Femur (tissue), 1 donor: Measurements from ENCODE around the gene PIP5K1B.
"Not testable (repeated sequence)": the region's sequence is repeated elsewhere in the genome, so short reads cannot be mapped to it uniquely, and the experiment has no call there.

Source experiments
- DNase-seq: peaks from one replicate; pipeline ENCODE4 v3.0.0-alpha.2; 2017

Gene PIP5K1B

DNA sequence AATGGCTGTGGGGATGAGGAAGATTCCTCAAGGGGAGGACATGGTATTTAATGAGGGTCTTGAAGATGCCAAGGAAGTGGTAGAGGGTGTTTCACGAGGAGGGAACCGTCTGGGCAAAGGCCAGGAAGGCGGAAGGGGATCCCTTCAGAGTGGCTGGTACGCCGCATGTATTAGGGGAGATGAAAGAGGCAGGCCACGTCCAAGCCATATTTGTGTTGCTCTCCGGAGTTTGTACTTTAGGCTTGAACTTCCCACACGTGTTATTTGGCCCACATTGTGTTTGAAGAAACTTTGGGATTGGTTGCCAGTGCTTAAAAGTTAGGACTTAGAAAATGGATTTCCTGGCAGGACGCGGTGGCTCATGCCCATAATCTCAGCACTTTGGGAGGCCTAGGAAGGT lies 331.8 kb downstream of the PIP5K1B start:
- no peak for DNase-seq

DNA sequence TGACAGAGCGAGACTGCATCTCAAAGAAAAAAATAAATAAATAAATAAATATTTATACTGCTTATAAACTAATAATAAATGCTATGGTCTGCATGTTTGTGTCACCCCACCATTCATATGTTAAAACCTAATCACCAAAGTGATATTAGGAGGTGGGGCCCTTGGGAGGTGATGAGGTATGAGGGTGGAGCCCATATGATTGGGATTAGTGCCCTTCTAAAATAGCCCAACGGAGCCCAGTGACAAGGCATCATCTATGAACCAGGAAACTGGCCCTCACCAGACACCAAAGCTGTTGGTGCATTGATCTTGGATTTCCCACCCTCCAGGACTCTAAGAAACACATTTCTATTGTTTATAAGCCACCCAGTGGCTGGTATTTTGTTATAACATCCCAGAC lies 335.6 kb downstream of the PIP5K1B start:
- no peak for DNase-seq

GRCh38 chr9:69044240-69045219 lies 339.5 kb downstream of the PIP5K1B start:
- DNase-seq = no peak

DNA sequence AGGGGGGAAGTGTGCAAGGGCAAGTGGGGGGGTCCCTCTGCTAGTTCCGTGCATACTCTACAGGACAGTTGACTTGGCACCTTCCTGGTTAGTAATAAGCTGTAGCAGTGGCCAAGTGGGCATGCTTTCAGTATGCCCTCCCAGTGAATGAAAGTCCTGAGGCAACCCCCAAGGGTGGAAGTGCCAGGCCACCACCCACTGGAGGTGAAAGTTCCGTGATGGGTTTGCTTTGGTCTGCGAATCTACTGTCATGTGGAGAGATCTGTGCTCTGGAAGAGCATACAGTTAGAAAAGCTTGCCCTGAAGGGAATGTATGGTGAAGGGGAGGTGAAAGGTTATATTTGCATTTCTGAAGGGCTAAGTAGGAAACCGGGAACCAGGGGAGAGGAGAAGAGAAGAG lies 340.8 kb downstream of the PIP5K1B start:
- no peak for DNase-seq

GRCh38 chr9:69046723-69047122 lies 341.7 kb downstream of the PIP5K1B start:
- no peak for DNase-seq

GRCh38 chr9:69047371-69047770 lies 342.3 kb downstream of the PIP5K1B start:
- DNase-seq = peak; percentile 35

- no peak for DNase-seq
Measured at GRCh38 chr9:69049094-69049493, 344.1 kb downstream of the PIP5K1B start.

DNA sequence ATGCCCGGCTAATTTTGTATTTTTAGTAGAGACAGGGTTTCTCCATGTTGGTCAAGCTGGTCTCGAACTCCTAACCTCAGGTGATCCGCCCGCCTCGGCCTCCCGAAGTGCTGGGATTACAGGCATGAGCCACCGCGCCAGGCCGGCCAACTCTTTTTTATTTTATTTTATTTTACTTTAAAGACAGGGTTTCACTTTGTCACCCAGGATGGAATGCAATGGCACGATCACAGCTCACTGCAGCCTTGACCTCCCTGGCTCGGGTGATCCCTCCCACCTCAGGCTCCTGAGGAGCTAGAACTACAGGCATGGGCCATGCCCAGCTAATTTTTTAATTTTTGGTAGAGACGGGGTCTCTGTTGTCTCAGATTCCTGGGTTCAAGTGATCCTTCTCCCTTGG lies 345.9 kb downstream of the PIP5K1B start:
- not testable (repeated sequence) for DNase-seq

DNA sequence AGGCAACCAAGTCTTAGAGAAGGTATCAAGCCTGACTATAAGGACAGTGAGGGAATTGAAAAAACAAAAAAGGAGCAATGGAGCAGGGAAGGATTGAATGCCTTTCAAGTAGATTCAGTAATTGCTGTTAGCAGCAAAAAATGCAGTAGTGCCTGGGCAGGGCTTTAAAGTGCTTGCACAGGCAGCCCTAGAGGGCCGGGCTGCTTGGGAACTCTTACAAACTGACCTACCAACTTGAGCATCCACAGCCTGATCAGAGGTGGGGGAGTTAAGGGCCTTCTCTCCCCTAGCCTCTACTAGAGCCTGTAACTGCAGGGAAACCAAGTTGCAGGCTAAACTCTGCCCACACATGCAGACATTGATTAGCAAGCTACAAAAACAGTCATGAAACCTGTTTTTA lies 349.9 kb downstream of the PIP5K1B start:
- DNase-seq = no peak

GRCh38 chr9:69056191-69056815 lies 351.3 kb downstream of the PIP5K1B start:
- DNase-seq = no peak

GRCh38 chr9:69058101-69058500 lies 353.1 kb downstream of the PIP5K1B start:
- DNase-seq = no peak
